Measurements from ENCODE around the gene ANO1. TPM values are rescaled to one million over a fixed set of nuclear protein-coding genes. Genes with fewer than 3 reads are reported as not detected.

Gene ANO1
- total RNA-seq, 1 experiment from 2014 or later: 184 TPM

GRCh38 chr11:70131606-70132190, 53.6 kb downstream of the ANO1 start:
- POLR2A ChIA-PET (ENCODE audit: unreplicated experiment): no interaction called here

DNA sequence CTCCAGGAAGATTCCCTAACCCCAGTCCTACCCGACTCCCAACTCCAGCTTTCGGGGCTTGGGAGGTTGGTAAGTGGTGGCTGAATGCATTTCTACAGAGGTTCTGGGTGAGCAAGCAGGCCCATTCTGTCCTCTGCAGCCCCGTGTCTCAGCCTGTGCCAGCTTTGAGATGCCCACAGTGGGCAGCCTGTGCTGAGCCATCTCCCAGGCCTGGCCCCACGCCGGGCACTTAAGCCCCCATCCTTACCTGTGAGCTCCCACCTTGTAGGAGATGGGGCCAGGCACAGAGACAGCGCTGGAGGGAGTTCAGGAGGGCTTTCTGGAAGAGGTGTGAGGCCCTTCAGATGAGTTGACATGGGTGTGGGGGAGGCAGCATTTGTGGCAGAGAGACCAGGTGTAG, 54.5 kb downstream of the ANO1 start:
- Histone ChIP-seq H3K4me3 (ENCODE audit: low read length) (no peak overlapping the region), H3K9me2 (replicated peaks; ENCODE audit: low read length) (no peaks in the 10 kb centered on the region), H3F3A (ENCODE audit: low read length, unreplicated experiment) (no peaks in the 10 kb centered on the region), H2AFZ (ENCODE audit: low read length) (no peak overlapping the region), H4K20me1 (ENCODE audit: low read length) (no peaks in the 10 kb centered on the region), H3K27me3 (ENCODE audit: low read length) (no peaks in the 10 kb centered on the region), H3K9me3 (ENCODE audit: low read length) (no peaks in the 10 kb centered on the region), H3K36me3 (ENCODE audit: low read depth, low read length) (peaks cover 80% of the 10 kb centered on the region), H3K79me2 (ENCODE audit: low read length) (no peaks in the 10 kb centered on the region), H3K27ac (ENCODE audit: low read length) (no peak overlapping the region), H3K9ac (ENCODE audit: low read length) (no peak overlapping the region), H3K4me1 (ENCODE audit: insufficient read depth, low read length) (peaks cover 11% of the 10 kb centered on the region), H3K4me2 (ENCODE audit: low read length) (no peak overlapping the region)
- ATAC-seq (no peak), DNase-seq (no peak)
- POLR2A ChIA-PET (ENCODE audit: unreplicated experiment): no interaction called here
- TF ChIP-seq, protein P1, sequence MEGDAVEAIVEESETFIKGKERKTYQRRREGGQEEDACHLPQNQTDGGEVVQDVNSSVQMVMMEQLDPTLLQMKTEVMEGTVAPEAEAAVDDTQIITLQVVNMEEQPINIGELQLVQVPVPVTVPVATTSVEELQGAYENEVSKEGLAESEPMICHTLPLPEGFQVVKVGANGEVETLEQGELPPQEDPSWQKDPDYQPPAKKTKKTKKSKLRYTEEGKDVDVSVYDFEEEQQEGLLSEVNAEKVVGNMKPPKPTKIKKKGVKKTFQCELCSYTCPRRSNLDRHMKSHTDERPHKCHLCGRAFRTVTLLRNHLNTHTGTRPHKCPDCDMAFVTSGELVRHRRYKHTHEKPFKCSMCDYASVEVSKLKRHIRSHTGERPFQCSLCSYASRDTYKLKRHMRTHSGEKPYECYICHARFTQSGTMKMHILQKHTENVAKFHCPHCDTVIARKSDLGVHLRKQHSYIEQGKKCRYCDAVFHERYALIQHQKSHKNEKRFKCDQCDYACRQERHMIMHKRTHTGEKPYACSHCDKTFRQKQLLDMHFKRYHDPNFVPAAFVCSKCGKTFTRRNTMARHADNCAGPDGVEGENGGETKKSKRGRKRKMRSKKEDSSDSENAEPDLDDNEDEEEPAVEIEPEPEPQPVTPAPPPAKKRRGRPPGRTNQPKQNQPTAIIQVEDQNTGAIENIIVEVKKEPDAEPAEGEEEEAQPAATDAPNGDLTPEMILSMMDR (conservative IDR thresholded peaks at IDR 0.05; ENCODE audit: low read depth, low read length): no peak
- TF ChIP-seq EZH2 (IDR thresholded peaks at IDR 0.05; ENCODE audit: low read length, unreplicated experiment): no peak
- no peak for TF ChIP-seq EZH2phosphoT487 (IDR thresholded peaks at IDR 0.05; ENCODE audit: borderline replicate concordance, low read length)
- no TSS peak for BruUV-seq (replicated peaks)
- intact Hi-C loops (cut with micrococcal nuclease): no loop called here
- CTCF ChIA-PET: no interaction called here

More at GRCh38 chr11:70131606-70132190, 53.6 kb downstream of the ANO1 start:
- Histone ChIP-seq H3K79me2 (ENCODE audit: low read length) (no peaks in the 10 kb centered on the region), H3K27me3 (ENCODE audit: low read length) (no peaks in the 10 kb centered on the region), H3K4me3 (ENCODE audit: low read length) (no peak overlapping the region), H3K9me2 (replicated peaks; ENCODE audit: low read length) (no peaks in the 10 kb centered on the region), H3K4me1 (ENCODE audit: insufficient read depth, low read length) (peaks cover 15% of the 10 kb centered on the region), H3K9ac (ENCODE audit: low read length) (no peak overlapping the region), H3K9me3 (ENCODE audit: low read length) (no peaks in the 10 kb centered on the region), H3F3A (ENCODE audit: low read length, unreplicated experiment) (no peaks in the 10 kb centered on the region), H2AFZ (ENCODE audit: low read length) (no peak overlapping the region), H3K36me3 (ENCODE audit: low read depth, low read length) (peaks cover 80% of the 10 kb centered on the region), H3K4me2 (ENCODE audit: low read length) (no peak overlapping the region), H3K27ac (ENCODE audit: low read length) (no peak overlapping the region), H4K20me1 (ENCODE audit: low read length) (no peaks in the 10 kb centered on the region)
- intact Hi-C loops (cut with micrococcal nuclease): no loop called here
- no TSS peak for BruUV-seq (replicated peaks)
- TF ChIP-seq EZH2phosphoT487 (IDR thresholded peaks at IDR 0.05; ENCODE audit: borderline replicate concordance, low read length) (no peak), EZH2 (IDR thresholded peaks at IDR 0.05; ENCODE audit: low read length, unreplicated experiment) (no peak)
- TF ChIP-seq, protein P1 (conservative IDR thresholded peaks at IDR 0.05; ENCODE audit: low read depth, low read length): no peak
- CTCF ChIA-PET: no interaction called here
- no peak for DNase-seq
- no peak for ATAC-seq

- no peak for TF ChIP-seq EZH2phosphoT487 (IDR thresholded peaks at IDR 0.05; ENCODE audit: borderline replicate concordance, low read length)
- TF ChIP-seq, protein P1 (conservative IDR thresholded peaks at IDR 0.05; ENCODE audit: low read depth, low read length): no peak
- no peak for TF ChIP-seq EZH2 (IDR thresholded peaks at IDR 0.05; ENCODE audit: low read length, unreplicated experiment)
- H3K9me2 ChIP-seq (replicated peaks; ENCODE audit: low read length): no peaks in the 10 kb centered on the region
- no peak overlapping the region for H3K9ac ChIP-seq (ENCODE audit: low read length)
- intact Hi-C loops (cut with micrococcal nuclease): no loop called here
- CTCF ChIA-PET: no interaction called here
- no TSS peak for BruUV-seq (replicated peaks)
- no peak overlapping the region for H3K4me2 ChIP-seq (ENCODE audit: low read length)
- no peaks in the 10 kb centered on the region for H3K27me3 ChIP-seq (ENCODE audit: low read length)
- POLR2A ChIA-PET (ENCODE audit: unreplicated experiment): no interaction called here
- H3K4me3 ChIP-seq (ENCODE audit: low read length): no peak overlapping the region
- no peak overlapping the region for H2AFZ ChIP-seq (ENCODE audit: low read length)
- no peaks in the 10 kb centered on the region for H4K20me1 ChIP-seq (ENCODE audit: low read length)
- no peak for ATAC-seq
- no peaks in the 10 kb centered on the region for H3K4me1 ChIP-seq (ENCODE audit: insufficient read depth, low read length)
- H3K9me3 ChIP-seq (ENCODE audit: low read length): no peaks in the 10 kb centered on the region
- DNase-seq: no peak
- no peaks in the 10 kb centered on the region for H3F3A ChIP-seq (ENCODE audit: low read length, unreplicated experiment)
- H3K27ac ChIP-seq (ENCODE audit: low read length): no peak overlapping the region
- H3K36me3 ChIP-seq (ENCODE audit: low read depth, low read length): peaks cover 76% of the 10 kb centered on the region
- no peaks in the 10 kb centered on the region for H3K79me2 ChIP-seq (ENCODE audit: low read length)
These were observed 55.7 kb downstream of the ANO1 start for GRCh38 chr11:70133771-70134335.

Data from PC-3 (cell line).